TTC549 (cell line): ENCODE results near the gene DGKG.

Experiments
- FAIRE-seq: peaks from 2 replicates; lab custom pipeline; 2012; peaks lifted over from hg19 to GRCh38; lab: Jason Lieb, UNC

Gene DGKG

DNA sequence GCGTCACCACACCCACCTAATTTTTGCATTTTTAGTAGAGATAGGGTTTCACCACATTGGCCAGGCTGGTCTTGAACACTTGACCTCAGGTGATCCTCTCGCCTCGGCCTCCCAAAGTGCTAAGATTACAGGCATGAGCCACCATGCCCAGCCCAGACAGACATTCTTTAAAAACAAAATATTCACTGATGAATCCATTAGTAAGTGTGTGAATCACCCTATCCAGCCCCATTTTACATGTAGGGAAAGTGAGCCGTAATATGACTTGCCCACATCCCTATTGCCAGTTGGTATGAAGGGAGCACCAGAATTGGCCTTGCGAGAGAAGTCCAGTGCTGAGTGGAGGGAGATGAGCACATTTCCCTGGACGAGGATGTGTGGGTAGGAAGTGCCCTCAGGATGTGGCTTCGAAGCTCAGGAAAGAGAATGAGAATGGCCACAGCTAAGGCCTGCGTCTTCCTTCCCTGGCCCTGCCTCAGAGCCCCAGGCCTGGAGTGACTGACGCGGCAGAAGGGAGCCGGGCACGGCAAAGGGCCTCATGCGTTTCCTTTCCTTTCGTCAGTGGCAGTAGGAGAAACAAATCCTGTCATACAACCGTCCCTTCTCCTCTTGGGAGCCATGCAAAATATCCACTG, 224.9 kb downstream of the DGKG start:
- no peak for FAIRE-seq

GRCh38 chr3:186133980-186134379, 228.1 kb downstream of the DGKG start:
- FAIRE-seq, result no peak

GRCh38 chr3:186132487-186132886, 229.5 kb downstream of the DGKG start:
- FAIRE-seq, result no peak

DNA sequence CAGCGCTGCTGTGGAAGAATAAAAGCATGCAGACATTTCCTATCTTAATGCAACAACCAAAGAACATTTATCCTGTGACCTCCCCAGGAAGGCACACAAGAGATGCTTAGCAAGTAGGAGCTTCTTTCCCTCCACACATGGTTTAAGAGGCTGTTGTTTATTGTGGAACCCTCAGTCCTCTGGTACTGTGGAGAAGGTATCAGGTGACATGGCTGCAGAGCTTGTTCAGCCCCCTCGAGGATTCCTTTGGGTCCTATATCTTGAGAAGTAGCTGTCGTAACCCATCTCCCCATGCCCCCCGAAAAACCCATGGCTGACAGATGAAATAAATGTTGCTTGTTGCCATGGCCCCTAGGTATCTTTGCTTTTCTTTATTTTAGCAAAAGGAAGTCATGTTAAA, 232.8 kb downstream of the DGKG start:
- no peak for FAIRE-seq

DNA sequence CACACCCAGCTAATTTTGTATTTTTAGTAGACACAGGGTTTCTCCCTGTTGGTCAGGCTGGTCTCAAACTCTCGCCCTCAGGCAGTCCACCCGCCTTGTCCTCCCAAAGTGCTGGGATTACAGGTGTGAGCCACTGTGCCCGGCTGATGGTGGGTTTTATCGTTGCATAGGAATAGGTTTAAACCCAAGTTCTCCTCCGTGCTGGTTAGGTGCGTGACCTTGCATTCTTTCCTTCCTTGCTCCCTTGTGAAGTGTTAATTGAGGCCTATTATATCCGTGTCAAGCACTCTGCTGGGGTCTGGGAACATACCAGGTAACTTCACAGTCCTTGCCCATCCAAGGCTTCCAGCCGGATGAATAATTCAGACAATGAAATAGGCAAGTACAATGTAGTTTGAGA, 233.9 kb downstream of the DGKG start:
- no peak for FAIRE-seq

DNA sequence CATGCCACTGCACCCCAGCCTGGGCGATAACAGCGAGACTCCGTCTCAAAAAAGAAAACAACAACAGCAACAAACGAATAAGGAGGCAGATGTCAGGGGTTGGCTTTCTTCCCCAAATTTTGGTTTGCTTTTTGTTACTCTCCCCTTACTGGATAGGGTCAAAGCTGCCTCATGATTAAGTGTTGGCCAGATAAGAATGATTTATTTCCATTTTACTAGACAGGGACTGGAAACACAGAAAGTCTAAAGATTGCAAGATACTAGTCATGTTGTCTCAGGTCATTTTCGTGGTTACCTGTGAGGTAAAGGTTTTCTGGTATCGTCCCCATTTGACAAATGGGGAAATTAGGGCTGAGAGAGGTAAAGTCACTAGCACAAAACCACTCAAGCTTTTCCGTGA, 234.6 kb downstream of the DGKG start:
- FAIRE-seq, result no peak

DNA sequence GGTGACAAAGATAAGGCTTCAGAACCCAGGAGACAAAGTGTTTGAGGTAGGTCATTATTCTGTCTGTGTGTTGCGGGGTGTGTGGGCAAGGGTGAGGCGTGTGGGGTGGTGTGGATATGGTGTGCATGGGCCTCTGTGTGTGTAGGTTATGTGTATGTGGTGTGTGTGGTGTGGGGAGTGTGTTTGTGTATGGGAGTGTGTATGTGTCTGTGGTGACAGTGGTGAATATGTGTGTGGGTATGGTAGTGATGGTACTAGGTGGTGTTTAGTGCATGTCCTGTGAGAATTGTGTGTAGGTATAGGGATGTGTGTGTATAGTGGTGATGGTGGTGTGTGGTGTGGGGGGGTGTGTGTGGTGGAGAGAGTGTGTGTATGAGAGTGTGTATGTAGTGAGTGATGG, 236.9 kb downstream of the DGKG start:
- no peak for FAIRE-seq

GRCh38 chr3:186124592-186124991, 237.4 kb downstream of the DGKG start:
- FAIRE-seq, result no peak

- no peak for FAIRE-seq
Observed at GRCh38 chr3:186123012-186123411, 239.0 kb downstream of the DGKG start.

DNA sequence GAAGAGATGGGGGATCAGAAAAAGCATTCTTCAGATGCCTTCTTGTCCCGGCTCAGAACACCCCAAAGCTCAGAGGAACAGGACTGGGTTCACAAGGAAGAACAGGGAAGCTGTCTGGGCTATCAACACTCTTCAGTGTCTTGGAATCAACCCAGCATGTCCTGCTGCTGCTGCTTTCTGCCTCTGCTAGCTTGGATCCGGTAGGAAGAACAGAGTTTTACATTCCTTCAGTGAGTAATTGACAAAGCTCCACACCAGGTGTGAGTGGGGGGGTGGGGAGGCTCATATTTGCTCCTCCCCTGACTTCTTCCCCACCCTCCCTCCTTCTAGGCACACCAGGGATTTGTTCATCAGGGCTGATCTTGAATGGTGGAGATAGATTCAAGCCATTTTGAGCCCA, 240.1 kb downstream of the DGKG start:
- FAIRE-seq, result no peak

GRCh38 chr3:186121278-186121677, 240.8 kb downstream of the DGKG start:
- no peak for FAIRE-seq

GRCh38 chr3:186119499-186119898, 242.5 kb downstream of the DGKG start:
- no peak for FAIRE-seq

DNA sequence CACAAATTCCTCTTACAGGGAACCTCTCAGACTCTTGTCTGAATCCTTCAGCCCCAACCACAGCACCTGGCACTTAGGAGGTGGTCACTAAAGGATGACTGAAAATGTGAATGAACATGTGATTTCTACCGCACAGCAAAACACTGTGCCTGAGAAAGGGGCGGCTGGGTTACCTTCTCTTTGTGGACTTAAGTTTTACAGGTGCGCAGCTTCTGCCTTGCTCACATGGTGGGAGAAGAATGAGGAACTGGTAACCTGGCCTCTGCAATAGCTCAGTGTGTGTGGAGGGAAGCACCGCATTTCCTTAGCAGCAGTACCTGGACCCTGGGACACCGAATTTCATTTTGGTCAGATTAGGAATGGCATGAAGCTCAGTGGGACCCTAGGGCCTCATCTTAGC, 243.3 kb downstream of the DGKG start:
- FAIRE-seq, result no peak

DNA sequence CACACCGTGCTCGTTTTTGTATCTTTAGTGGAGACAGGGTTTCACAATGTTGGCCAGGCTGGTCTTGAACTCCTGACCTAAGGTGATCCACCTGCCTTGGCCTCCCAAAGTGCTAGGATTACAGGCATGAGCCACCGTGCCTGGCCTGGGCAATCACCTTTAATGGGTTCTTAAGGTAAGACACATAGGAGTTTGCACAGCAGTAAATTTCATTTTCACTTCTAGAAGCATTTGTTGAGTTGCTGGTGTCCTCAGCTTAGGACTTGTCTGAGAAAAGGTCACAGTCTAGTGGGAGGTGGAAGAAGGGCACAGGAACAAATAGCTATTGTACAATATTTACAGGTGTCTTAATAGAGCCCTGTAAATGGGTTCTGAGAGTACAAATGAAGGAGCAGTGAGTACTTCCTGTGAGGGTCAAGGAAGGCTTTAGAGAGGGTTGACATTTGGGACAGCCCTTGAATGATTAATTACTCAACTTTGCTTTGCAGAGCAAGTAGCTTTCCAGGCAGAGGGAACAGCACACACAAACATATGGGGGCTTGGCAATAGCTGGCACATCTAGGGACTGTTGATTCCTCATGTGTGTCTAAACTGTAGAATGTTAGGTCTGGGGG, 244.4 kb downstream of the DGKG start:
- no peak for FAIRE-seq

- no peak for FAIRE-seq
Observed at GRCh38 chr3:186115239-186115996, 246.6 kb downstream of the DGKG start.

GRCh38 chr3:186110975-186111974, 250.8 kb downstream of the DGKG start:
- no peak for FAIRE-seq

DNA sequence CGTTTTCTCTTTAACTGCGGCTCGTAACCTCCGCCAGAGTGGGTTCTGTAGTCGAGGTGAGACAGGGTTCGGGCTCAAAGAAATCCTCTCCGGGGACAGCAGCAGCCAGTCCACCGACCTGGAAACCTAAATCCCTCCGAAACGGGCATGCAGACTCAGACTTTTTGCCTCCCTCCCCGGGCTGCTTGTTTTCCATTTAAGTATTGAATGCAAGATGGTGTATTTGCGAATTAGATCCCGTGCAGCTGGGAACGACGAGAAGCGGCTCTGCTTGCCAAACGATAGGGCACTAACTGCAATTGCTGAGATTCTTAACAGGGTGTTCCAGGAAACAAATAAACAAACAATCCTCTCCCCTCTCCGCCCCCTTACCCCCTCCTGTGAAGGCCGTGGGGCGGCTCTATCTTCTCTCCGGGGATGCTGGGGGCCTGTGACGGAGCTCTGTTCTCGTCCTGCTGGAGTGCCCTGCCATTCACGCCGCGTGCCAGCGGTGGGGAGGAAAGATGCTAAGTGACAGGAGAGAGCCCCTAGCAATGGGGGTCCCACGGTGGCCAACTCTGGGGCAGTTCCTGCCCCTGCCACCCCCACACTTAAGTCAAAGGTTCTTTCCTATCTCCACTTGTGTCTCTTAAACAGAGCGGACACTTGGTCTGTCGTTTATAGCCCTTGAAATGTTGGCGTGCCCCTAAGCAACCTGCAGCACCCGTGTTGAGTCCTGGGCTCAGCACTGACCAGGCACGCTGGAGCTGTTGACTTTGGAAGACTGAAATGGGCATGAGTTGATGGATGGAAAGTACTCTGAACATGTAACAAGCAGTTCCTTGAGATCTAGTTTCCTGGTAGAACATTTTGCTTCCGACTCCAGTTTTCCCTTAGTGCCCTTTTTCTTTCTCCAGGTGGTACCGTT, 251.9 kb downstream of the DGKG start:
- no peak for FAIRE-seq

DNA sequence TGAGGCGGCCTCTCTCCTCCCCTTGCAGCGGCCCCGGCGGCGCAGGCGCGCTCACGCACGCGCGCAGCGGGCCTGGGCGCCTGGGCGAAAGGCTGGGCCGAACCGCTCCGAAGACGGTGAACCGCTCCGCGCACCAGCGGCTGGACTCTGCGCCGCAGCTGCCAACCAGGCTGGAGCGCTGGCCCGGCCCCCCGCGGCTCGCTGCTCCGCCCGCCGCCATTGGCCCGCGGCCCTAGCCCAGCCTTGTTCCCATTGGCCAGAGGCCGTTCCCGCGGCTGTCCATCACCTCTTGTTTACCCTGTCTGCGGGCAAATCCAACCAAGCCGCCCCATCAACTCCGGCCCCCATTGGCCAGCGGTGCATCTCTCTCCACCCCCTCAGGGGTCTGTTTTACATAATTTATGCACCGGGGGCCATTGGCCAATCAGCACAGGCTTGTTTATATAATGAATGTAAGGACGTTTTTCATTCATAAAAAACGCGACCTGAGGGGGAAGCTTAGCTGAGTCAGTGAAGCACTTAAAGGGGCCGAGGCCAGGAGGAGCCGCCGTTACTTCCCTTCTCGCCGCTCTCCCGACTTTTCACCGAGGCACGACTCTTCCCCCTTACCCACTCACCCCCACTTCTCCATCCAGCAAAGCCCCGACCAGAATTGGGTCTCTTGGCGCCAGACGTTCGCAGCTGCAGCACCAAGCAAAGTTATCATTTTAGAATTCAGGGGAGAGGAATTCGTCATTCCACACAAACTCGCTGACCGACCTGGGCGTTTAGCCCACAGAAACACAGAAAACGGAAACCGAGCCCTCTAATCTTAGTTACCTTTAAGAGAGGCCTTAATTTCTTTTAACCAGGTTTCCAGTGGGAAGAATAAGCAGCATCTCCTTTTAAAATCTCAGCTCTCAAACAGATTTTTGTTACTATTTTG, 252.8 kb downstream of the DGKG start, which contains the start of gene ETV5:
ETV5 (minus strand) TSS at position 149 of the 925 bp plus-strand sequence. CDS start 3,221 bp downstream, outside the sequence.
- FAIRE-seq, result peak; percentile 95

DNA sequence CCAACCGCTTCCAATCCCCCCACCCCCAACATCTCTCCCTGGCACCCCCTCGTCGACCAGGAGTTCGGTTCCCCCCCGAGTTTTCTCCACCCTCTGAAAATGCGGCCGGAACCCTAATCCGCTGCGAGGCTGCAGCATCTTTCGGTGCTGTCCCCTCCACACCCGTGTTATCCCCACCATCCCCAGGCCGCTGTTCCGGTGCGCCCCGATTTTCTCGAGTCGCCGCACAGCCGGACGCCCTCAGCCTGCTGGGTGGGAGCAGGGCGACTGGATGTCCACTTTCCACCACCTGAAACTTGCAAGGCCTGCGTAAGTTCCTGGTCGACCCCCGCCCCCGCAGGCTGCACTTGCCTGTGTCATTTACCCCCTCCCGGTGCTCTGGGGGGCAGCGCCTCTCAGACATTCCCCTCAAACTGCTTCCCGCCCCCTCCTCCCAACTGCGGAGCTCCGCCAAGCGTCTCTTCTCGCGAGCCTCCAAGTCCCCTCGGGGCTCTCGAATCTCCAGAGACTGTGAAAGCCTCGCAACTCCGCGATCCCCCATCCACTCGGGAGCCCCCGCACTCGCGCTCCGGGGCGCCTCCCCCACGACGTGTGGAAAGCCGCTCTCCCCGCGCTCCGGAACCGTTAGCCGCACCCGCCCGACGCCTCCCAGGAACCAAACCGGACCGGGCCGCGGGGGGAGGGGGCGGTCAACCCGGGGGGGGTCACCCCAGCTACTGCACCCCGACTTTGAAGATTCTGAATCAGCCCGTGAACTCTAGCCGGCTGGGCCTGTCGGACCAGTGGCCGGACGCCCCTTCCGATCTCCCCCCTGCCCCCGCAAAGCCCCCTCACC, 253.7 kb downstream of the DGKG start:
- no peak for FAIRE-seq
